OCI-LY7 (cell line): ENCODE measurements around the gene SEMA6B.

Experiments used
- CTCF ChIP-seq: fragments of 200-600 bp; sonication (generic); conservative IDR thresholded peaks from 2 replicates; pipeline ENCODE4 v1.5.1; 2014; ENCODE audit warnings: mild to moderate bottlenecking, antibody characterized with exemption, low read length, moderate library complexity, mixed read lengths
- EZH2phosphoT487 ChIP-seq: fragments of 200-600 bp; sonication (generic); IDR thresholded peaks from 2 replicates; pipeline ENCODE4 v1.6.1; 2018; ENCODE audit warnings: low read depth, borderline replicate concordance, mild to moderate bottlenecking, mixed run types, antibody characterized with exemption, low read length, moderate library complexity, mixed read lengths

- no peak for TF ChIP-seq CTCF
- TF ChIP-seq EZH2phosphoT487: no peak
These were observed 27.2 kb upstream of the SEMA6B start for GRCh38 chr19:4586691-4587090.
